ENCODE results near the gene NPDC1. TPM values are rescaled to one million over a fixed set of nuclear protein-coding genes. Genes with fewer than 3 reads are reported as not detected.

The NPDC1 gene
- total RNA-seq, 2 donors from 2014 or later = 72.1 to 105 TPM

GRCh38 chr9:137086531-137087408 lies 40.8 kb upstream of the NPDC1 start, which contains the start of gene MAN1B1:
Gene MAN1B1 (plus strand): TSS chr9:137086985. CDS start chr9:137087000, 15 bp downstream.
- Histone ChIP-seq H3K27me3 (no peaks in the 10 kb centered on the region), H3K36me3 (replicated peaks in 1 of 2; ENCODE audit: insufficient read depth in 1 of 2, low read depth in 2 of 2) (no peaks in the 10 kb centered on the region), H3K27ac (peak within 1 kb of the TSS; percentile 75 to 95 (median 87)), H3K4me1 (peaks cover 42% of the 10 kb centered on the region), H3K4me3 (peak within 1 kb of the TSS; percentile 33 to 67), H3K9me3 (no peaks in the 10 kb centered on the region)
- ATAC-seq = peak; percentile 95
- TF ChIP-seq POLR2A (IDR thresholded peaks at IDR 0.05) = peak; percentile 73 to 86 (median 84)
- TF ChIP-seq CTCF (IDR thresholded peaks at IDR 0.05) = peak in 3 of 7 experiments; percentile 0 to 14 (median 4)
- intact Hi-C loops (cut with DNase I) = no loop called here
- 0% methylated on average over 101 of the region's 101 CpGs; no CpG with 5 or more reads in 1 of the 2 donors for WGBS, 2 donors
- peak; percentile 99 to 100 (median 100) for DNase-seq

GRCh38 chr9:137085920-137086530 lies 40.0 kb upstream of the NPDC1 start:
- intact Hi-C loops (cut with DNase I) = no loop called here

GRCh38 chr9:137084526-137084925 lies 38.5 kb upstream of the NPDC1 start:
- intact Hi-C loops (cut with DNase I) = no loop called here
- WGBS, 2 donors = 50 to 74% methylated on average over 1 to 9 of the region's 9 CpGs
- no peak for TF ChIP-seq CTCF (IDR thresholded peaks at IDR 0.05)
- TF ChIP-seq POLR2A (IDR thresholded peaks at IDR 0.05) = no peak
- peaks cover 38% of the 10 kb centered on the region for H3K4me1 ChIP-seq
- no peaks in the 10 kb centered on the region for H3K9me3 ChIP-seq
- H3K27me3 ChIP-seq = no peaks in the 10 kb centered on the region
- no peaks in the 10 kb centered on the region for H3K36me3 ChIP-seq (replicated peaks in 1 of 2; ENCODE audit: insufficient read depth in 1 of 2, low read depth in 2 of 2)
- H3K27ac ChIP-seq = no peak overlapping the region
- DNase-seq (no peak), ATAC-seq (no peak)
- H3K4me3 ChIP-seq = no peak overlapping the region

More at GRCh38 chr9:137085920-137086530, 40.0 kb upstream of the NPDC1 start:
- Histone ChIP-seq H3K36me3 (replicated peaks in 1 of 2; ENCODE audit: insufficient read depth in 1 of 2, low read depth in 2 of 2) (no peaks in the 10 kb centered on the region), H3K9me3 (no peaks in the 10 kb centered on the region), H3K4me3 (peak overlapping the region; percentile 19 to 67), H3K4me1 (peaks cover 42% of the 10 kb centered on the region), H3K27ac (peak overlapping the region; percentile 75 to 95 (median 87)), H3K27me3 (no peaks in the 10 kb centered on the region)
- 0 to 1% methylated on average over 9 to 56 of the region's 58 CpGs for WGBS, 2 donors
- DNase-seq (peak; percentile 43 to 54 (median 52)), ATAC-seq (peak; percentile 17)
- TF ChIP-seq POLR2A (IDR thresholded peaks at IDR 0.05) = no peak
- no peak for TF ChIP-seq CTCF (IDR thresholded peaks at IDR 0.05)

GRCh38 chr9:137083394-137084004 lies 37.5 kb upstream of the NPDC1 start:
- no peak overlapping the region for H3K27ac ChIP-seq

More at GRCh38 chr9:137083394-137084004, 37.5 kb upstream of the NPDC1 start:
- H3K27me3 ChIP-seq = no peaks in the 10 kb centered on the region
- no peaks in the 10 kb centered on the region for H3K36me3 ChIP-seq (replicated peaks in 1 of 2; ENCODE audit: insufficient read depth in 1 of 2, low read depth in 2 of 2)
- TF ChIP-seq POLR2A (IDR thresholded peaks at IDR 0.05) (no peak), CTCF (IDR thresholded peaks at IDR 0.05) (no peak)
- peaks cover 39% of the 10 kb centered on the region for H3K4me1 ChIP-seq
- WGBS, 2 donors = 83 to 89% methylated on average over 2 to 11 of the region's 12 CpGs
- H3K9me3 ChIP-seq = no peaks in the 10 kb centered on the region
- DNase-seq = peak in 2 of 4 donors; percentile 47 to 54
- H3K4me3 ChIP-seq = no peak overlapping the region
- ATAC-seq = no peak
- intact Hi-C loops (cut with DNase I) = no loop called here

Measured in body of pancreas (tissue), 4 donors.